NCI-H1930 (cell line): ENCODE results near the gene SCYL1.
A peak's percentile ranks its signal among the peaks of the same experiment; 100 is the strongest.

ENCODE experiments used
- DNase-seq, 2 experiments: peaks; one replicate each; lab custom pipeline; 2025; lab: John Stamatoyannopoulos, UW

SCYL1 gene

GRCh38 chr11:65537296-65537597 is 12.4 kb downstream of the SCYL1 start:
- no peak for DNase-seq

DNA sequence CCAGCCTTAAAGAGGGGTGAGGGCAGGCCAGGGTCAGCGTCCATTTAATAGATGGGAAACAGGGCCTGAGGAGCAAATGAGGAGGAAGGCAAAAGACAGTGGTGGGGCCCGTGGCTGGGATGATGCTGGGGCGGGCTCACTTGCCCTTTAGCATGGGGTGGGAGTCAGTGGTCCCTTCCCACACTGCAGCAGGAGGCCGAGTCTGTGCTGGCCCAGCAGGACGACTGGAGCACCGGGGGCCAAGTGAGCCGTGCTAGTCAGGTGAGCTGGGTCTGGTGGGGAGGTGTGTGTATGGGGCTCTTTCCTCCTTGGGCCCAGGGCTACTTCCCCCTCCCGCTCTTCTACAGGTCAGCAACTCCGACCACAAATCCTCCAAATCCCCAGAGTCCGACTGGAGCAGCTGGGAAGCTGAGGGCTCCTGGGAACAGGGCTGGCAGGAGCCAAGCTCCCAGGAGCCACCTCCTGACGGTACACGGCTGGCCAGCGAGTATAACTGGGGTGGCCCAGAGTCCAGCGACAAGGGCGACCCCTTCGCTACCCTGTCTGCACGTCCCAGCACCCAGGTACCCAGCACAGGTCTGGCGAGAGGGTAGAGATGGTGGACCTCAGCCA is 12.8 kb downstream of the SCYL1 start:
- DNase-seq = no peak

GRCh38 chr11:65538232-65538914 is 13.5 kb downstream of the SCYL1 start:
- DNase-seq = no peak

DNA sequence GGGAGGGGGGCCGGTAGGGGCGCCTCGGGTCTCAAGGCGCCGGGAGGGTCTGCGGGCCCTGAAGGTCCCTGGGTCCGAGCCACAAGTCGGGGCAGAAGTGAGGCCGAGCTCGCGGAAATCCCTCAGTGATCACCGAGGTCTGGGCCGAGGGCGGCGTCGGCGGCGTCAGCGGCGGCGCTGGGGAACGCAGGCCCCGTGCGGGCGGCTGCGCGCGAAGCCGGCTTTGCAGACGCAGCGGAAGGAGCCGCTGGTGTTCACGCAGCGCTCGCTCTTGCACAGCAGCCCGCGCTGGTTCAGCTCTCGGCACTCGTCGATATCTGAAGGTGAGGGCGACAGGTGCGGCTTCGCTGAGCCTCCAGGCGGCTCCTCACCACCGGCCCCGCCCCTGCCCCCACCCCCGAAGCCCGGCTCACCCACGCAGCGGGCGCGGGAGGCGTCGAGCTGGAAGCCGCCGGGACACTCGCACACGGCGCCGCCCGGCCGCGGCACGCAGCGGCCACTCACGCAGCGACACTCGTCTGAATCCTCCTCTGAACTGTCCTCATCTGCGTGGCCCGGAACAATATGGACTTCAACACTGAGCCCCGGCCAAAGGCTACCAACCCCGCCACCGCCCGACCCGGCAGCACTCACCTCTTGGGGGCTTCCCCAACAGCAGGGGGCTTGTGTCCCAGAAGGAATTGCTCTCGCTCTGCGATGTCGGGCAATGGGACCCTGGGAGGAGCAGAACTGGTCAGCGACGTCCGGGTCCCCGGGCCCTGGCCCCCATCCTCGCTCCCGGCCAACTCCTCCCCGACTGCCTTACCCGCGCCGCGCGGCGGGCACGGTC is 14.2 kb downstream of the SCYL1 start:
- no peak for DNase-seq

GRCh38 chr11:65539744-65540289 is 14.9 kb downstream of the SCYL1 start:
- DNase-seq = no peak

- DNase-seq = peak; percentile 67 to 70
These were observed 15.6 kb downstream of the SCYL1 start for GRCh38 chr11:65540290-65541092.

DNA sequence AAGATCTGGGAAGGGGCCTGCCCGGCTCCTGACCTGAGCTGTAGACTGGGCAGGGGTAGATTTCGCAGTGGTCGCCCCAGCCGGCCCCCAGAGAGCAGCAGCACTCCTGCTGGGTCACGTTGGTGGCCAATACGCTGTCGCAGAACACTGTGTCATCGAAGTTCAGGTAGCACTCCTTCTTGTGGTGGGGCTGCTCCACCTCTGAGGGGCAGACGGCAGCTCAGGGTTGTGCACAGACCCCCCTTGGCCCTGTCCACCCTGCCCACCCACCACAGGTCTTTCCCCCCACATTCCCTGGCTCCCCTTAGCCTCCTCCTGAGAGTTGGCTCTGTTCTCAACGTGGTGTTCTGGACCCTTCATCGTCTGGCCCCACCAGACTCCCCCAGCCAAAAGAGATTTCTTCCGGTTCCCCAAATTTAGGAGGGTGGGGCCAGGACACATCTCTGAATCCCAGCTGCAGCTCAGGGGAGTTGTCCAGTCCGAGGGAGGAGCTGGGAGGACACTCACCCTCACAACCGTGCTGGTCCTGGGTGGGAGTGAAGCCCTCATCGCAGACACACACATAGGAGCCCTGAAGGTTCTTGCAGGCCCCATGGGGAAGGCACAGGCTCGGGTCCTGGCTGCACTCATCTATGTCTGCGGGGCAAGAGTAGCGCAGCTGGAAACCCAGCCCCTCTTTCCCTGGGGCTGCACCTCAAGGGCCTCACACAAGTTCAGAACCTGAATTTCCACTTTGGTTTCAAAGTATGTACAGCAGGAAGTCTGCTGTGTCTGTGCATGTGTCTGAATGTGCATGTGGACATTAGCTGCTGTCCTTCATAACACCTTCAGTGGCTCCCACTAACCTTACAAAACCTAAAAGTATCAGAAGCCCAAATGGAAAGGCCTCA is 16.5 kb downstream of the SCYL1 start:
- no peak for DNase-seq

DNA sequence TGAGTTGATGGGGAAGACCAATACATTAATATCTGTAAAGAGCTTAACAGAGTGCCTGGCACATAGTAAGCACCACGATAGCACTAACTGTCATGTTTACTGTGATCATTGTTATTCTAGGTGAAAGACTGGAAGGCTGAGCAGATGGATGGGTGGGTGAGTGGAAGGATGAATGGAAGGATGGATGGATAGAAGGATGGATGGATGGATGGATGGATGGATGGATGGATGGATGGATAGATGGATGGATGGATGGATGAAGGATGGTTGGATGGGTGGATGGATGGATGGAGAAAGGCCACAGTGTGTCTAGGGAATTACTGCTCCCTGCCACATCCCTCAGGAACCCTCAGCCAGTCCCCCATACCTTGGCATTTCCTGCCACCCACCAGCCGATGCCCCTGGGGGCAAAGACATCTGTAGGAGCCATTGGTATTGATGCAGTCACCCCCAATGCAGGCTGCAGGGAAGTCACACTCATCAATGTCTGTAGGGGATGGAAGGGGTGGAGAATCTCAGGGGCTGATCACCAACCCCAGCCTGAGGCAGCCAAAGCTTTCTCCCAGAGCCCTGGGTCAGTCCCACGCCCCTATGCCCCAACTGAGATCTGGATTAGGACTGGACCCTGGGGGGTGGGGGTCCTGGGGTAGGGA is 18.0 kb downstream of the SCYL1 start:
- no peak for DNase-seq

DNA sequence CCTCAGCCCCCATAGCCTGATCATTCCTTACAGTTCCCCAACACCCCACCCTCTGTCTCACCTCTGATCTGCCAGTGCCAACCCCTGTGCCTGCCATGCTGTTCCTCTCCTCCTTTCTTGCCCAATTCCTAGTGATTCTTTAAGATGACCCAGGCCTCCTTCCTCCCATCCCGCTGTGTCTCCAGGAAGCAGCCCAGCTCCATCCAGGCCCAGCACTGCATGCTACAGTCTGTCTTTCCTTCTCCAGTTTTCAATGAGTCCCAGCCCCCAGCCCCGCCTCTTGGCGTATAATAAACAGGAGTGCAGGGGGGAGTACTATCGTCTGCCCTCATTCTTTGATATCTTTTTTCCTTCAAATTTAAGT is 21.0 kb downstream of the SCYL1 start:
- DNase-seq = no peak

- peak; percentile 78 to 79 for DNase-seq
These were observed 21.5 kb downstream of the SCYL1 start for GRCh38 chr11:65546217-65546958.

DNA sequence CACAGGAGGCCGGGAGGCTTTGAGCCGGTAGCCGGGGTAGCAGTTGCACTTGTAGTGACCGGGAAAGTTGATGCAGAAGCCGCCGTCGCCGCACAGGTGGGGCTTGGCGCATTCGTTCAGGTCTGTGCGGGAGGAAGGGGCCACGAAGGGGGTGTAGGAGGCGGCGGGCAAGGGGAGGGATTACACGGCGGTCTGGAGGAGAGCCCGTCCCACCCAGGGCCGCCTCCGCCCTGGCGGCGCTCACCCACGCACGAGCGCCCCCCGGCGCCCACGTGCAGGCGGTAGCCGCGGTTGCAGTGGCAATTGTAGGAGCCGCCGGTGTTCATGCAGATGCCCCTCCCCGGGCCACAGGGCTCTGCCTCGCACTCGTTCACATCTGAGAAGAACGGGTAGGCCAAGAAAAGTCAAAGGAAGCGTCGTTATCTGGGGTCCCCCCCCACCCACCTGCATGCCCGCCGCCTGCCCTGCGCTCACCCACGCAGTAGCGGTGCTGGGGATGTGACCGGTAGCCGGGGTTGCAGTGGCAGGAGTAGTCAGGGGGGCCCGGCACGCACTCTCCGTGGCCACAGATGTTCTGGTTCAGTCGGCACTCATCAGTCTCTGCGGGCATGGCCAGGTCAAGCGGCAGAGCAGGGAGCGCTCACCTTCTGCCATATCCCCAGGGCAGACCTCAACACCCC is 22.7 kb downstream of the SCYL1 start:
- DNase-seq = no peak

DNA sequence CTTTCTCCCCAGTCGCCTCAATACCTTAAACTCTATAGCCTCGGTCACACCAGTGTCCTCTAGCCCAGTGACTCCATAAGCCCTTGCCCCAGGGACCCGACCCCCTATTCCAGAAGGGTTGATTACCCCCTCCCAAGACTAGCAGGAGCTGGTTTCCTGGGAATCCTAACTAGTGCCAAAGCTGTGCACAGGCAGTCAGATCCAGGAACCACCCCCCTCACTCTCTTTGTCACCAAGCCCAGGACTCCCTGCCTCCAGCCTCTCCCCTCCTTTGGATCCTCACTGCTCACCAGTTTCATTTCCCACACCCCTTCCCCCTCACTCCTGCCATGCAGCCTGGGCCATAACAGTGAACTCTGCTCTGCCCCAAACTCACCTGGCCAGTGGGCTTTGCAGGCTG is 23.5 kb downstream of the SCYL1 start:
- no peak for DNase-seq

GRCh38 chr11:65549096-65549495 is 24.2 kb downstream of the SCYL1 start:
- no peak for DNase-seq

DNA sequence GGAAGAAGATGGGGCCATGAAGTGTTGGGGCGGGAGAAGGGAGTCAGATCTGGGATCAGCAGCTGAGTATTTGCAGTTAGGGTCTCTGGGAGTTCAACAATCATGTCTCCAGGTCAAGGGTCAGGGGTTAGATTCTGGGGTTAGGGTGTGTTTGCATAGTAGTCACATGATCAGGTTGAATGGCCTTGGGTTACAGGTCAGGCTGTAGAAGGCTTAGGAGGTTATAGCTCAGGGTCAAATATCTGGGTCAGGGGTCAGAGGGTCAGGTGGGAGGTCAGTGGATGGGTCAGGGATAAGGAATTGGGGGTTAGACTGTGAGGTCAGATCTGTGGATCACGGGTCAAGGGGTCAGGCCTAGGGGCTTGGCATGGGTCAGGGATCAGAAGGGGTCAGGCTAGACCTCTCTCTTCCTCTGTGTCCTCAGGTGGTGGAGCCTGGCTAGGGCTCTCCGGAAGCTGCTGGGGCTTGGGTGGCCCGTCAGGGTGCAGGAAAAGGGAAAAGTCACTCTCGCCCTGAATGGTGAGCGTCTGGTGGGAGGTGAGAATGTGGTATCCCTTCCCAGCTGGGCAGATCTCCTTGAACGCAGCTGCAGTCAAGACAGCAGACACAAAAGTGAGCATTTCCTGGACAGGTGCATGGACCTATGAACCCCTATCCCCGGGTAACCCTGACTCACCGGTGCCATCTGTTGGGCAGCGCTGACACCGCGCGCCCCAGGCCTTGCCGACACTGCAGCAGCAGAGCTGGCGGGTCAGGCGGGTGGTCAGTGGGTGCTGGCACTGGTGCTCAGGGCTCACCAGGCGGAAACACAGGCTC is 26.9 kb downstream of the SCYL1 start:
- peak; percentile 25 to 28 for DNase-seq

DNA sequence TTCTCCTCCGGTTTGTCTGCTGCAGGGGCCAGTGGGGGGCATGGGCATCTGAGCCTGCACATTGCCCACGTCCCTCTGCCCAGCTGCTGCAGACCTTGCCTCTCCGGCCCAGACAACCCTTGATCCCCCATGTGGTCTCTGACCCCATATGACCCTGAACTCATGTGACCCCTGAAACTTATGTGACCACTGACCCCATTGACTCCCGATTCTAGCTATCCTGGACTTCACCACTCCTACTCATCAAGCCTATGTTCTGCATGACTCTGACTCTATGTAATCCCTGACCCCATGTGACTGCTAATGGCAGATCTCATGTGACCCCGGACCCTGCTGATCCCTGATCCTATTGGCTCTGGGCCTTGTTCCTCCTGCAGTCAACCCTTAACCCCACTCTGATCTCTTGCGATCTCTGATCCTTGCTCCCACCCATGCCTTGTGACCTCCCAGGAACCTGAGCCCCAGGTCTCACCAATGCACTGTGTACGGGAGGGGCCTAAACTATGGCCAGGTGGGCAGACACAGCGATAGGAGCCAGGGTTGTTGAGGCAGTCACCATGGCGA is 27.6 kb downstream of the SCYL1 start:
- DNase-seq = no peak

GRCh38 chr11:65553301-65554001 is 28.6 kb downstream of the SCYL1 start:
- no peak for DNase-seq

DNA sequence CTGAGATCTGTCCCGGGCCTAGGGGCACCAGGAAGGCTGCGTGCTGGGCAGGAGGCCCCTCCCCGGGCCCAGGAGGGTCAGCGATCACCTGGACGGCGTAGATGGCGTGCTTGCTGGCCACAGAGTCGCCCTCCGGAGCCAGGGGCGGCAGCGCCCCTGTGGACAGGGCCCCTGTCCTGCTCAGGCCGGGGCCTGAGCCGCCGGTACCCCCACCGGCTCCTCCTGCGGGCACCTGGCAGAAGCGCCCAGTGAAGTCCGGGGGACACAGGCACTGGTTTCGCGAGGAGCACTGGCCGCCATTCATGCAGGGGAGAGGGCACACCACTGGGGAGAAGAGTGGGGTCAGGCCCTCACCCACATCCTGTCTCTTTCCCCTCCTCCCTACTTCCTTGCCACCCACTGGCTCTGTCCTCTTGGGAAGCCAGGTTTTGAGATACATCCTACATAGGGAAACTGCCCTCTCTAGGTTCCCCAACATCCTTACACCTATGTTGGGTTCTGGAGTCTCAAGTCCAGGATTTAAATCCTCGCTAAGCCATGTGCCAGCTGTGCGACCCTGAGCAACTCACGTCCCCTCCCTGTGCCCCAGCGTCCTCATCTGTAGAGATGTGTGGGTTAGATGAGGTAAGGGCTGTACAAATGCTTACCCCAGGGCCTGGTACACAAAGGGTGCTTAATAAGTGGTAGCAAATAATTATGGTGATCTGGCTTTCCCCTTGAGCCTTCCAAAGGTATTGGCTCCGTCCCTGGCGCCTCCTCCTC is 29.4 kb downstream of the SCYL1 start:
- no peak for DNase-seq
